SK-N-SH treated with all-trans-retinoic acid at 6 μM for 48 hours (cell line): ENCODE results near the gene DIP2B.
A peak's percentile ranks its signal among the peaks of the same experiment; 100 is the strongest.
"Not testable (repeated sequence)": the region's sequence is repeated elsewhere in the genome, so short reads cannot be mapped to it uniquely, and the experiment has no call there.

Experiments
- ATAC-seq: fragments of 200-7000 bp; cut with Tn5 transposase; 3 replicates; pipeline ENCODE4 v1.9.1; 2020; ENCODE audit warnings: mild to moderate bottlenecking, moderate library complexity
- ARNTL ChIP-seq: fragments of 450-650 bp; formaldehyde crosslinking; IDR thresholded peaks from 2 replicates; pipeline ENCODE4 v1.5.0; 2020; ENCODE audit warnings: low read depth, mild to moderate bottlenecking, moderate library complexity, borderline replicate concordance
- BACH2 ChIP-seq: fragments of 250-450 bp; sonication (Bioruptor Pico); IDR thresholded peaks from 2 replicates; pipeline ENCODE4 v1.9.0; 2021; ENCODE audit warnings: mild to moderate bottlenecking, borderline replicate concordance
- CREB5 ChIP-seq: fragments of 250-450 bp; sonication (Bioruptor Pico); IDR thresholded peaks from 2 replicates; pipeline ENCODE4 v1.5.1; 2020; ENCODE audit warnings: low read depth, mild to moderate bottlenecking, moderate library complexity
- CSDC2 ChIP-seq: fragments of 250-450 bp; sonication (Bioruptor Pico); IDR thresholded peaks from 2 replicates; pipeline ENCODE4 v1.5.0; 2020; ENCODE audit warnings: mild to moderate bottlenecking, moderate library complexity
- GLIS3 ChIP-seq: fragments of 250-450 bp; sonication (Bioruptor Pico); IDR thresholded peaks from 2 replicates; pipeline ENCODE4 v1.5.0; 2020; ENCODE audit warnings: mild to moderate bottlenecking, moderate library complexity
- ISL1 ChIP-seq: fragments of 250-450 bp; sonication (Bioruptor Pico); IDR thresholded peaks from 2 replicates; pipeline ENCODE4 v2.1.2; 2022; ENCODE audit warnings: mild to moderate bottlenecking, moderate library complexity
- OSR1 ChIP-seq: fragments of 250-450 bp; sonication (Bioruptor Pico); IDR thresholded peaks from 2 replicates; pipeline ENCODE4 v1.8.0; 2022; ENCODE audit warnings: moderate library complexity, mild to moderate bottlenecking, inconsistent platforms
- PPARA ChIP-seq: fragments of 250-450 bp; sonication (Bioruptor Pico); IDR thresholded peaks from 2 replicates; pipeline ENCODE4 v1.5.0; 2020; ENCODE audit warnings: mild to moderate bottlenecking, borderline replicate concordance
- RARB ChIP-seq: fragments of 250-450 bp; sonication (Bioruptor Pico); IDR thresholded peaks from 2 replicates; pipeline ENCODE4 v1.8.0; 2021; ENCODE audit warnings: mild to moderate bottlenecking, moderate library complexity
- SNAI2 ChIP-seq: fragments of 250-450 bp; sonication (Bioruptor Pico); IDR thresholded peaks from 2 replicates; pipeline ENCODE4 v1.5.0; 2020; ENCODE audit warnings: mild to moderate bottlenecking, moderate library complexity
- TCF4 ChIP-seq: fragments of 250-450 bp; sonication (Bioruptor Pico); IDR thresholded peaks from 2 replicates; pipeline ENCODE4 v1.8.0; 2021; ENCODE audit warnings: mild to moderate bottlenecking, moderate library complexity, borderline replicate concordance
- TOX ChIP-seq: fragments of 250-450 bp; sonication (Bioruptor Pico); IDR thresholded peaks from 2 replicates; pipeline ENCODE4 v1.8.0; 2021; ENCODE audit warnings: mild to moderate bottlenecking, moderate library complexity, borderline replicate concordance
- TSHZ2 ChIP-seq: fragments of 250-450 bp; sonication (Bioruptor Pico); IDR thresholded peaks from 2 replicates; pipeline ENCODE4 v1.5.0; 2020; ENCODE audit warnings: mild to moderate bottlenecking, moderate library complexity
- ZFP30 ChIP-seq: fragments of 450-650 bp; formaldehyde crosslinking; IDR thresholded peaks from 2 replicates; pipeline ENCODE4 v1.5.0; 2022; ENCODE audit warnings: mild to moderate bottlenecking, moderate library complexity
- ZNF565 ChIP-seq: fragments of 450-650 bp; formaldehyde crosslinking; conservative IDR thresholded peaks from 2 replicates; pipeline ENCODE4 v1.5.0; 2020; ENCODE audit warnings: low read depth, mild to moderate bottlenecking, moderate library complexity
- ZNF70 ChIP-seq: fragments of 450-650 bp; formaldehyde crosslinking; IDR thresholded peaks from 2 replicates; pipeline ENCODE4 v1.5.0; 2020; ENCODE audit warnings: mild to moderate bottlenecking, moderate library complexity
- ZNF8 ChIP-seq: fragments of 450-650 bp; formaldehyde crosslinking; IDR thresholded peaks from 2 replicates; pipeline ENCODE4 v1.5.0; 2020; ENCODE audit warnings: mild to moderate bottlenecking, moderate library complexity
- TF ChIP-seq, protein P1 (sequence below): fragments of 250-450 bp; sonication (Bioruptor Pico); IDR thresholded peaks from 2 replicates; pipeline ENCODE4 v1.8.0; 2021; ENCODE audit warnings: low read depth, mild to moderate bottlenecking, moderate library complexity, borderline replicate concordance

Gene DIP2B

DNA sequence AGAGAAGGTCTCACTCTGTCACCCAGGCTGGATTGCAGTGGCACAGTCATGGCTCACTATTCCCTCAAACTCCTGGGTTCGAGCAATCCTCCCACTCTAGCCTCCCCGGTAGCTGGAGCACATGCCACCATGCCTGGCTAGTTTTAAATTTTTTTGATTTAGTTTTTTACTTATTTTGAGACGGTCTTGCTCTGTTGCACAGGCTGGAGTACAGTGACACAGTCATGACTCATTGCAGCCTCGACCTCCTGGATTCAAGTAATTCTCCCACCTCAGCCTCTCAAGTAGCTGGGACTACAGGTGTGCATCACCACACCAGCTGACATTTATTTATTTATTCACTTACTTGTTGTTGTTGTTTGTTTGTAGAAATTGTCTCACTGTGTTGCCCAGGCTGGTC is 22.2 kb upstream of the DIP2B start (continued):
- no peak for TF ChIP-seq TSHZ2 (CRISPR knock-in tag)
- no peak for TF ChIP-seq GLIS3 (CRISPR knock-in tag)

DNA sequence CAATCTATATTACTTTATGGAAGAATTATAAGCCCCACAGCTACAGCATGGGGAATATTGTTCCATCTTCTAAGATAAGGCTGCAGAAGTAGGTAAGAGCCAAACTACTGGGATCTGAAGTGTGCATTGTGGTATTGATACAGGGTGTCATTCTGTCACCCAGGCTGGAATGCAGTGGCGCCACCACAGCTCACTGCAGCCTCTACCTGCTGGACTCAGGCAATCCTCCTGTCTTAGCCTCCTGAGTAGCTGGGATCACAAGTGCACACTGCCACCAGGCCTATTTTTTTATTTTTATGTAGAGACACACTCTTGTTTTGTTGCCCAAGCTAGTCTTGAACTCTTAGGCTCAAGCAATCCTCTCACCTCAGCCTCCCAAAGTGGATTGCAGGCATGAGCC is 21.3 kb upstream of the DIP2B start:
- TF ChIP-seq SNAI2 (CRISPR knock-in tag) (no peak), ISL1 (CRISPR knock-in tag) (no peak), ZNF70 (CRISPR knock-in tag) (no peak), CREB5 (CRISPR knock-in tag) (no peak), ARNTL (CRISPR knock-in tag) (no peak), OSR1 (CRISPR knock-in tag) (no peak), TOX (no peak), ZFP30 (CRISPR knock-in tag) (no peak), CSDC2 (no peak), RARB (CRISPR knock-in tag) (no peak), ZNF565 (no peak), TCF4 (CRISPR knock-in tag) (no peak), TSHZ2 (CRISPR knock-in tag) (no peak), BACH2 (CRISPR knock-in tag) (no peak), ZNF8 (CRISPR knock-in tag) (no peak)
- TF ChIP-seq, protein P1, sequence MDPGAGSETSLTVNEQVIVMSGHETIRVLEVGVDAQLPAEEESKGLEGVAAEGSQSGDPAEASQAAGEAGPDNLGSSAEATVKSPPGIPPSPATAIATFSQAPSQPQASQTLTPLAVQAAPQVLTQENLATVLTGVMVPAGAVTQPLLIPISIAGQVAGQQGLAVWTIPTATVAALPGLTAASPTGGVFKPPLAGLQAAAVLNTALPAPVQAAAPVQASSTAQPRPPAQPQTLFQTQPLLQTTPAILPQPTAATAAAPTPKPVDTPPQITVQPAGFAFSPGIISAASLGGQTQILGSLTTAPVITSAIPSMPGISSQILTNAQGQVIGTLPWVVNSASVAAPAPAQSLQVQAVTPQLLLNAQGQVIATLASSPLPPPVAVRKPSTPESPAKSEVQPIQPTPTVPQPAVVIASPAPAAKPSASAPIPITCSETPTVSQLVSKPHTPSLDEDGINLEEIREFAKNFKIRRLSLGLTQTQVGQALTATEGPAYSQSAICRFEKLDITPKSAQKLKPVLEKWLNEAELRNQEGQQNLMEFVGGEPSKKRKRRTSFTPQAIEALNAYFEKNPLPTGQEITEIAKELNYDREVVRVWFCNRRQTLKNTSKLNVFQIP (CRISPR knock-in tag): no peak
- ATAC-seq: no peak

DNA sequence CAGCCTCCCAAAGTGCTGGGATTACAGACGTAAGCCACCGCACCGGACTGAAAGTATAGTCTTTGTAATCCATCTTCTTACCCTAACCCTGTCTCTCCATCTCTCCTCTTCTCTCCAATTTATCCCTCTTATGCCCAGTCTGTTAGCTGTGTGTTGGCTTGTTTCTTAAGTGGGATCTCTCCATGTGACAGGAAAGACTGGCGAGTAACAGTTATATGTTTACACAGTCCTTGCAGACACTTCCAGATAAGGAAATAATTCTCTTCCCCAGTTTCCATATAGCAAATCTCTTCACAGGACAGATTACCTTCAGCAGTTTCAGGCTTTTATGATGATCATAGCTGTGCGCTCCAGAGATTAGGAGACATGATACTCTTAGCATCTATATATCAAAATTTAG is 16.0 kb upstream of the DIP2B start:
- no peak for ATAC-seq

GRCh38 chr12:50498119-50498518 is 6.7 kb upstream of the DIP2B start:
- not testable (repeated sequence) for ATAC-seq

More for the DNA sequence above, 16.0 kb upstream of the DIP2B start:
- no peak for TF ChIP-seq OSR1 (CRISPR knock-in tag)
- no peak for TF ChIP-seq ZNF70 (CRISPR knock-in tag)

DNA sequence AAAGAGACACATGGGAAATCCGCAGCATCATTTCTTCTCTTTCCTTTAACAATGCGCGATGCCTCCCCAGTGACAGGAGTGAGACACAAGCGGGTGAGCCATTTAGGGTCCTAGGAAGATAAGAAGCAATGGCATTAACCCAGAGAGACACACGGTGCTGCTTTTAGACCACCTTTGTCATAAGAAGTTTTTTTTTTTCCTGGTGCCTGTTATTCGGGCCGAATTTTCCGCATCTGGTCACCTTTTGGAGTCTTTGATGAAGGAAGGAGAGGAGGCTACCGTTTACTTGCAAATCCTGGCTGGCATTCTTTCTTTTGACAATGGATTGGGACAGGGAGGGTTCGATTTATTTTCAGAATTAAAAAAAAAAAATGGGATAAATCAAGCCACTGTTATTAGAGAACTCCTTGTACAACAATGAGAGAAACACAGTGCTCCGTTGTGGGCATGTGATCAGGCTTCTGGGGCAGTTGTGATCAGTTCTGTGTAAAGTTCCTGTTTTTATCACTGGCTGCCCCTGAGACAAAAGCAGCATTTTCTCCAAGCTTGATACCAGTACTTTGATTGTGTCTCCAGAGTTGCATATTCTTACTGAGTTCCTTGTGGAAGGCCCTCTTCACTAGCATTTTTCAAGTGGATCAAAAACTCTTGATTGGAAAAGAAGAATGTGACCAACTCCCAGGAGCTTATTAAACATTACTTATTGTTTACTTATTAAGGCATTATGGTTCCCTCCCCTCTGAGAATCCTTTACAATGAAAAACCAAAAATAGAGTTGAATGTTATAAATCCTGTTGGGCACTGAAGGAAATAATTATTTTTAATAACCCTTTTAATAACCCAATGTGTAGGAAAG is 1.1 kb downstream of the DIP2B start:
- ATAC-seq: peak; percentile 32
- no peak for TF ChIP-seq BACH2 (CRISPR knock-in tag)
- TF ChIP-seq TCF4 (CRISPR knock-in tag): no peak
- TF ChIP-seq ISL1 (CRISPR knock-in tag): no peak
- TF ChIP-seq, protein P1 (CRISPR knock-in tag): no peak
- no peak for TF ChIP-seq CSDC2
- TF ChIP-seq ZNF565: no peak
- no peak for TF ChIP-seq SNAI2 (CRISPR knock-in tag)
- no peak for TF ChIP-seq PPARA (CRISPR knock-in tag)
- no peak for TF ChIP-seq GLIS3 (CRISPR knock-in tag)
- TF ChIP-seq RARB (CRISPR knock-in tag): no peak
- TF ChIP-seq ZNF70 (CRISPR knock-in tag): no peak
- TF ChIP-seq TOX: no peak
- TF ChIP-seq ZFP30 (CRISPR knock-in tag): no peak
